ENCODE data around the gene SRP14. TPM values are rescaled to one million over a fixed set of nuclear protein-coding genes. Genes with fewer than 3 reads are reported as not detected.

The SRP14 gene
- total RNA-seq, 2 donors from 2014 or later = 179 to 219 TPM

- H3K4me1 ChIP-seq (ENCODE audit: control insufficient read depth in 1 of 2, low read depth in 2 of 2) = no peaks in the 10 kb centered on the region
- H3K27ac ChIP-seq = no peak overlapping the region
- DNase-seq (ENCODE audit: low spot score) = no peak
- no peak for TF ChIP-seq CTCF (IDR thresholded peaks at IDR 0.05)
- H3K36me3 ChIP-seq = peaks cover 65% of the 10 kb centered on the region
- no peak overlapping the region for H3K4me3 ChIP-seq
- H3K9me3 ChIP-seq = peaks cover 3% of the 10 kb centered on the region
- no peak for ATAC-seq (ENCODE audit: insufficient number of reproducible peaks, low FRiP score, low read depth)
- H3K27me3 ChIP-seq (replicated peaks; ENCODE audit: insufficient read depth) = no peaks in the 10 kb centered on the region
These were observed 27.7 kb downstream of the SRP14 start for GRCh38 chr15:40011303-40011702.

GRCh38 chr15:40010686-40011085 is 28.3 kb downstream of the SRP14 start:
- H3K36me3 ChIP-seq = peaks cover 65% of the 10 kb centered on the region
- TF ChIP-seq CTCF (IDR thresholded peaks at IDR 0.05) = no peak
- H3K27ac ChIP-seq = no peak overlapping the region
- H3K4me1 ChIP-seq (ENCODE audit: control insufficient read depth in 1 of 2, low read depth in 2 of 2) = no peaks in the 10 kb centered on the region
- ATAC-seq (ENCODE audit: insufficient number of reproducible peaks, low FRiP score, low read depth) (no peak), DNase-seq (ENCODE audit: low spot score) (no peak)
- peaks cover 3% of the 10 kb centered on the region for H3K9me3 ChIP-seq
- no peaks in the 10 kb centered on the region for H3K27me3 ChIP-seq (replicated peaks; ENCODE audit: insufficient read depth)
- no peak overlapping the region for H3K4me3 ChIP-seq

DNA sequence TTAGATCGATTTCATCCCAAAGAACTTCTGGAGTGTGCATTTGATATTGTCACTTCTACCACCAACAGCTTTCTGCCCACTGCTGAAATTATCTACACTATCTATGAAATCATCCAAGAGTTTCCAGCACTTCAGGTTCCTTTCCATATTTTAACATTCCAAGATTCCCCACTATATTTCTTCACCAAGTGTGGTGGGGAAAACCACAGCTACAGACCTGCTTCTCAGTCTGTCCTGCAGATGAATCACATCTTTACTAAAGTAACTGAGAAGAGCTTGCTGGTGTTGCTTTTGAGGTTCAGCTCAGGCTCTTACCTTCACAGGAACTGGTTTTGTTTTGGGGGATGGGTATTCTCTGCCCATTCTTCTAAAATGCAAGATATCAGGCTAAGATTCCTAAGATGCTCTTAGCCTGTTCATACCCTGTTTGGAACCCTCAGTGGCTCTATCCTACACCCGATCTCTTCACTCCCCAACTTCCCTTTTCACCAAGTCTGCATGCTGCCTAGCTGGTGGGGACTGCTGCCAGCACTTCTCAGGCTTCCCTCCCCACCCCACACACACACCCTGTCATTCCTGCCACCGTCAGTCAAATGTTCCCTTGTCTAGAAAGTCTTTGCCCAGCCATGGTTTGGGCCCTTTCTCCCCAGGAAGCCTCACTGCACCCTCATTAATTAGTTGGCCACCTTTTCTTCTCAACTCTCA is 30.8 kb downstream of the SRP14 start:
- Histone ChIP-seq H3K9me3 (no peaks in the 10 kb centered on the region), H3K4me3 (no peak overlapping the region), H3K27ac (no peak overlapping the region), H3K36me3 (peaks cover 68% of the 10 kb centered on the region), H3K27me3 (replicated peaks; ENCODE audit: insufficient read depth) (no peaks in the 10 kb centered on the region), H3K4me1 (ENCODE audit: control insufficient read depth in 1 of 2, low read depth in 2 of 2) (no peaks in the 10 kb centered on the region)
- TF ChIP-seq CTCF (IDR thresholded peaks at IDR 0.05) = no peak
- no peak for ATAC-seq (ENCODE audit: insufficient number of reproducible peaks, low FRiP score, low read depth)
- no peak for DNase-seq (ENCODE audit: low spot score)

DNA sequence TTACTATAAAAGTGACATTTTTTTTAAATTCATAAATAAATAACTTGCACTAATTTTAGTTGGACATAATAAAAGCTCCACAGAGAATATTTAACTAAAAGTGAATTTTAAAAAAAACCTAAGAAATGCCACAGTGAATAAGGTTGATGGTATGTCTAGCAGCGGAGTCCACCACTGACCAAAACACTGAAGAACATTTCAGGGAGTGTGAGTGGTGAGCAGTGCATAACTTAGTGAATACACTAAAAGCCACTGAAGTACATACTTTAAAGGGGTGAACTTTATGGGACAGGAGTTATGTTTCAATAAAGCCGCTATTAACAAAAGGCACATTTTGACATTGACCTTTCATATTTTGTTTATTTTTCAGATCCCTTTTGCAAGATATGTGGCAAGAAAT is 32.3 kb downstream of the SRP14 start:
- no peak for TF ChIP-seq CTCF (IDR thresholded peaks at IDR 0.05)
- DNase-seq (ENCODE audit: low spot score) = no peak
- Histone ChIP-seq H3K4me3 (no peak overlapping the region), H3K9me3 (no peaks in the 10 kb centered on the region), H3K27me3 (replicated peaks; ENCODE audit: insufficient read depth) (no peaks in the 10 kb centered on the region), H3K27ac (no peak overlapping the region), H3K36me3 (peaks cover 68% of the 10 kb centered on the region), H3K4me1 (ENCODE audit: control insufficient read depth in 1 of 2, low read depth in 2 of 2) (no peaks in the 10 kb centered on the region)
- ATAC-seq (ENCODE audit: insufficient number of reproducible peaks, low FRiP score, low read depth) = no peak

- H3K9me3 ChIP-seq = no peaks in the 10 kb centered on the region
- H3K4me3 ChIP-seq = no peak overlapping the region
- H3K36me3 ChIP-seq = peaks cover 65% of the 10 kb centered on the region
- H3K4me1 ChIP-seq (ENCODE audit: control insufficient read depth in 1 of 2, low read depth in 2 of 2) = no peaks in the 10 kb centered on the region
- no peak overlapping the region for H3K27ac ChIP-seq
- no peak for TF ChIP-seq CTCF (IDR thresholded peaks at IDR 0.05)
- H3K27me3 ChIP-seq (replicated peaks; ENCODE audit: insufficient read depth) = no peaks in the 10 kb centered on the region
- ATAC-seq (ENCODE audit: insufficient number of reproducible peaks, low FRiP score, low read depth) (no peak), DNase-seq (ENCODE audit: low spot score) (no peak)
These were observed 33.0 kb downstream of the SRP14 start for GRCh38 chr15:40006003-40006402.
